Activated CD8-positive, alpha-beta memory T cell treated with anti-CD3 and anti-CD28 coated beads, Interleukin-2, amount 10 ng/mL, durations not matched to agents 7 days and 5 days (primary cell): Measurements from ENCODE around the gene PLAAT1. TPM values are rescaled to one million over a fixed set of nuclear protein-coding genes. Genes with fewer than 3 reads are reported as not detected.

Source experiments
- ATAC-seq: fragments of 150-1000 bp; cut with Tn5 transposase; one replicate; pipeline ENCODE4 v1.10.0; 2021; ENCODE audit warnings: moderate library complexity
- CTCF ChIA-PET: fragments of 350-600 bp; sonication (Branson Sonifier 250); formaldehyde crosslinking; loops from one replicate; lab custom pipeline; 2021; ENCODE audit warnings: antibody characterized with exemption; lab: Charles Lee
- DNase-seq: peaks from one replicate; pipeline ENCODE4 v3.0.0-alpha.2; 2020
- H3K27ac Mint-ChIP-seq: one replicate; pipeline ENCODE4 v1.8.0; 2021; ENCODE audit warnings: mild to moderate bottlenecking, mixed read lengths
- H3K27me3 Mint-ChIP-seq: one replicate; pipeline ENCODE4 v1.8.0; 2021; ENCODE audit warnings: mixed read lengths
- H3K36me3 Mint-ChIP-seq: one replicate; pipeline ENCODE4 v1.8.0; 2021; ENCODE audit warnings: mild to moderate bottlenecking, mixed read lengths
- H3K4me1 Mint-ChIP-seq: one replicate; pipeline ENCODE4 v1.8.0; 2021; ENCODE audit warnings: mixed read lengths
- H3K4me3 Mint-ChIP-seq: one replicate; pipeline ENCODE4 v1.8.0; 2021; ENCODE audit warnings: mild to moderate bottlenecking, moderate library complexity, mixed read lengths
- H3K9me3 Mint-ChIP-seq: one replicate; pipeline ENCODE4 v1.8.0; 2022; ENCODE audit warnings: low read depth, mixed read lengths
- total RNA-seq, 2 experiments: library from RNA; stranded (reverse); gene quantifications; one replicate each; pipeline ENCODE4 v1.2.3, GENCODE V29; 2021

The PLAAT1 gene
- total RNA-seq, 2 experiments from 2014 or later = not detected

DNA sequence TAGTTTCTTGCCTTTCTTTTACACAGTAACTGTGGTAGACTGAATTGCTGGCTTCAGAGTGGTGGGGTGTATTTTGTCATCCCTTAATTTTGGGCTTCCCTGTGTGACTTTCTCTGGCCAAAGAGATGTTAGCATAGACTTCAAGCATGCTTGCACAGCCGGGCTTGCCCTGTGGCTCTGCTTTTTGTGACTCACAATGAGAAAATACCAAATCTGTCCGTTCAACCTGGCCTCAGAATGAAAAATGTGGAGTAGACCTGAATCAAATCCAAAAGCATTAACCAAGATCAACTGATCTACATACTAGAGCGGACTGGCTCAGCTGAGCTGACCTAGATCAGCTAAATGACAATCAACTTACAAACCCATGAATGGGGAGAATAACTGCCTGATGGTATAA, 51.4 kb downstream of the PLAAT1 start:
- H3K27ac Mint-ChIP-seq = no peak overlapping the region
- H3K9me3 Mint-ChIP-seq = no peaks in the 10 kb centered on the region
- H3K4me3 Mint-ChIP-seq = no peak overlapping the region
- ATAC-seq = no peak
- CTCF ChIA-PET = no interaction called here
- peaks cover 11% of the 10 kb centered on the region for H3K4me1 Mint-ChIP-seq
- H3K36me3 Mint-ChIP-seq = no peaks in the 10 kb centered on the region
- H3K27me3 Mint-ChIP-seq = peaks cover 4% of the 10 kb centered on the region
- no peak for DNase-seq

DNA sequence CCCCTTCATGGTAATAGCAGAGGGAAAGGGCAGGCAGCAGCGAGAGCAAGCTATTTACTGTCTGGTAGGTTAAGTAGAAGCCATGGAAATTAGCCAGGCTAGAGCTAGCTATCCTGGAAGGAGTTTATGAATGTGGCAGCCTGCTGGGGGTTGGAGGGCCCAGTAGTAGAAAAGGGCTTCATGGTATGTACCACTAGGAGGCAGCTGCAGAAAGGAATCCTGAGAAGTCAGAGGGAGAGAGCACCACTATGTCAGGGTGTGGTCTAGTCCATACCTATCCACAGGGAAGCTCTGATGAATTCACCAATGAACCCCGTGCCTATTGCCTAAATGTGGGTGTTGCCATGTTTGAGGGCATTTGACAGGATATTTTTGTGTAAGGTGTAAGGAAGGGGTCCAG, 55.0 kb downstream of the PLAAT1 start:
- Mint-ChIP-seq H3K4me1 (peaks cover 14% of the 10 kb centered on the region), H3K27me3 (peaks cover 4% of the 10 kb centered on the region), H3K27ac (no peak overlapping the region), H3K36me3 (no peaks in the 10 kb centered on the region), H3K9me3 (no peaks in the 10 kb centered on the region), H3K4me3 (no peak overlapping the region)
- CTCF ChIA-PET = no interaction called here
- ATAC-seq (no peak), DNase-seq (no peak)

DNA sequence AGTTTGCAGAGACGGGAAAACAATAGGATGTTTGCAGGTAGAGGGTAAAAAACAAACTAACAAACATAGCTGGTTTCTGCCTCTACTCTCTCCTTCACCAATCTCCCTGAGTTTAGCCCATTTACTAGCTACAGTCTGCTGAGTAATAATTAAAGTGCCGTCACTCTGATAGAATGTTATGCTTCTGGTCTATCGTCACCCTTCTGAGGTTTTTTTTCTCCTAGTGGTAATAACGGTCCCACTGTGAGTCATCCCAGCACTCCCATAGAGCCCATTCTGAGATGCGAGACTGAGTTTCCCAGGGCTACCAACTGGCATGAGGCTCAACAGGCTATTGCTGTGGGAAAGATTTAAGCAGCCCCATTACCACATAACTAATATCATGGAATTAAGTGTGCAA, 56.4 kb downstream of the PLAAT1 start:
- DNase-seq (no peak), ATAC-seq (peak; percentile 57)
- H3K4me3 Mint-ChIP-seq = no peak overlapping the region
- H3K27ac Mint-ChIP-seq = no peak overlapping the region
- H3K4me1 Mint-ChIP-seq = peaks cover 14% of the 10 kb centered on the region
- CTCF ChIA-PET = no interaction called here
- no peaks in the 10 kb centered on the region for H3K9me3 Mint-ChIP-seq
- H3K27me3 Mint-ChIP-seq = peaks cover 4% of the 10 kb centered on the region
- no peaks in the 10 kb centered on the region for H3K36me3 Mint-ChIP-seq

DNA sequence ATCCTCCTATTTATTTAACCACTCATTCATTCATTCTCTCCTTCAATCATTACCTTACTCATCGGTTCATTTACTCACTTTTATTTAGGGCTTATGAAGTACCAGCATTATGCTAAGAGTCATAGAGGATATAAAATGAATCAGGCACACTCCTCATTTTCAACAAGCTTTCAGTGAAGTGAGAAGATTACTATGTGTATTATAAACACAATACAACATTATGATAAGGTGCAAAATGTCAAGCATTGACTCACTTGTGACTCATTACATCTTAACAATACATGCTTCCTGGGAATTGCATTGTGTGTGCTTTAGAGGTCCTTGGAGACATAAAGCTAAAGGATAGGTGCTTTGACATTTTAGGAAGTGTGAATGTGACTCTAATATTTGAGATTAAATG, 60.4 kb downstream of the PLAAT1 start:
- no peaks in the 10 kb centered on the region for H3K27me3 Mint-ChIP-seq
- CTCF ChIA-PET = no interaction called here

DNA sequence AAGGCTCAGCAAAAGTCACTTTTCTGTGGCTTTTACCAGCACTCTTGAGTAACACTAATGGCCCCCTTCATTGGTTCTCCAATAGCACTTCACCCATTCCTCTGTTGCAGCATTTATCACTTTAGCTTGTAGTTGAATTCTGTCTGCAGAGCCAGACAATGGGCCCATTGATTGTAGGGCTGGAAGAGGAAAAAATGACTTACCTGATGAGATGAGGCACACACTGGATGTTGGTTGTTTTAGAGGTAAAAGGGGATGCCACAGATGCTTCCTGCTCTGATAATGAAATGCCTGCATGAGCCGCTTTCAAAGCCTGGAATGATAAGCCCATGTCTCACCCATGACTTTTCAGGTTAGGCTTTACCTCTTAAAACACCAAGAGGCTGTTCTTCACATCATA, 64.3 kb downstream of the PLAAT1 start:
- Mint-ChIP-seq H3K9me3 (no peaks in the 10 kb centered on the region), H3K36me3 (no peaks in the 10 kb centered on the region), H3K27ac (no peak overlapping the region), H3K4me3 (no peak overlapping the region), H3K27me3 (no peaks in the 10 kb centered on the region), H3K4me1 (no peaks in the 10 kb centered on the region)
- ATAC-seq (no peak), DNase-seq (no peak)
- CTCF ChIA-PET = no interaction called here

More for the DNA sequence above, 60.4 kb downstream of the PLAAT1 start:
- Mint-ChIP-seq H3K4me3 (no peak overlapping the region), H3K36me3 (no peaks in the 10 kb centered on the region), H3K9me3 (no peaks in the 10 kb centered on the region), H3K4me1 (peaks cover 10% of the 10 kb centered on the region), H3K27ac (no peak overlapping the region)
- ATAC-seq (no peak), DNase-seq (no peak)

DNA sequence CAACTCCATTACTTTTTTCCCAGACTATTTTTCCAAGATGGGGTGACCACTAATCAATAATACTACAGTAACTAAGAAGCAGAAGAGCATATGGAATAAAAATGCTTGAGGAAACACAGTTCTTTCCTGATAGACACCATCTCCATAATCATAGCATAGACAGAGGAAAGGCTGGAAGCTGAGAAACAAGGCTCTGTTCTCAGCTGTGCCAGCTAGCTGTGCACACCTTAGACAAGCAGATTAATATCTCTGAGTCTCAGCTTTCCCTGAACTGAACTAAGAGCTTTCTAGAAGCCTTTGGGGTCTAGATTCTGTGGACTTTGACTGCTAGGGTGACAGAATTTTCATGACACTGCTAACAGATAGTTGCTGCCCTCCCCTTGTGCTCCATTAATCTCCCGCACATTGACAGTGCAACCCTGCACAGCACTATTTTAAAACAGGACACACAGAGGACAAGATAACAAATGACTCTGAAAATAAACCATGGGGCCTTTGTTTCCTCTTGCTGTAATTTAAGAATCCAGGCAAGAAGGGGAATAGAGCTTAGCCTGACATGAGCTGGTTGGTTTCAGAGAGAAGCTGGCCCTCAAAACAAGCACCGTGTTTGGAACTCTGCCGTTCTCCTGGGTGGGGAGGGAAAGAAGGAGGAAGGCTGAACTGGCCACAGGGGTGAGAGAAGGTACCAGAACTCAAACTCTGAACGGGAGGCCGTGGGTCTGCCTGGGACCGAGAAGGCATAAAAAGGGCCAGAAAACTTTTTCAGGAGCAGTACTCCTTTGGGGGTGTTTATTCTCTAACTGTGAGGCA, 70.1 kb downstream of the PLAAT1 start:
- Mint-ChIP-seq H3K36me3 (no peaks in the 10 kb centered on the region), H3K27me3 (no peaks in the 10 kb centered on the region), H3K4me1 (no peaks in the 10 kb centered on the region), H3K27ac (no peak overlapping the region), H3K9me3 (no peaks in the 10 kb centered on the region), H3K4me3 (no peak overlapping the region)
- no peak for ATAC-seq
- CTCF ChIA-PET = no interaction called here
- no peak for DNase-seq

DNA sequence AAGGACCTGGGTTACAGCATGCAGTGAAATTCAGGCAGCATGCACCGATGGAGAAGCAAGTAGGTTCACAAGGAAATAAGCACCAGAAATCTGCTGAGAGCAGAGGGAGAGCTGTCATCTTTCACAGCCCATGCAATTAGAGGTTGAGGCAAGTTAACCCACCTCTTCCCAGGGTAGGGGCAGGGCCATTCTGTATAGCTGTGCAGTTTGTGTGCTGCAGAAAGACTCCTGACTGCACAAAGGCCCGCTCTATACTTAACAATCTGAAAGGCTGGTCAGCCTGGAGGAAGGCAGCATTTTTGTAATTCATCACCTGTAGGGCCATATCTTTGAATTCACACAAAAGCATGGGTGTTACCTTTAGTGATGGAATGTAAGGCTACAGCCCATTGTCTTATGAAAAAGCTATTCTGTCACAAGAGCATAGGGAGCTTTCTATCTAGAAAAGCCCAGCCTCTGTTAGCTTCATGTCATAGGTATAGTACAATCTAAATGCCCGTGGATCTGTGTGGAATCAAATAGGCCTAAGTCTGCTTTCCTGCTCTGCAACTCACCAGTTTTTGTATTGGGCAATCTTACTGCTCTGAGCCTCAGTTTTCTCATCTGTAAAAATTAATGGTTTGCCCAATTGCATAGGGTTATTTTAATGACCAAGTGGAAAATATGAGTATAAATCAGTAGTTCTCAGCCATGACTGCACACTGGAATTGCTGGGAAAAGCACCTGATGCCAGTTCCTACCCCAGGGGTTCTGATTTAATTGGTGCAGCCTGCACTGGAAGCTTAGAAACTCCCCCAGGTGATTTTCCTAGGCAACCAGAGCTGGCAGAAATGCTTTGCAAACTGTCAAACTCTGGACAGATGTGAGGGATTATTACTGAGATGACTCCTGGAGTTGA, 72.3 kb downstream of the PLAAT1 start:
- H3K27ac Mint-ChIP-seq = no peak overlapping the region
- CTCF ChIA-PET = no interaction called here
- no peaks in the 10 kb centered on the region for H3K27me3 Mint-ChIP-seq
- H3K4me1 Mint-ChIP-seq = no peaks in the 10 kb centered on the region
- H3K9me3 Mint-ChIP-seq = no peaks in the 10 kb centered on the region
- ATAC-seq (no peak), DNase-seq (no peak)
- H3K36me3 Mint-ChIP-seq = no peaks in the 10 kb centered on the region
- H3K4me3 Mint-ChIP-seq = no peak overlapping the region

DNA sequence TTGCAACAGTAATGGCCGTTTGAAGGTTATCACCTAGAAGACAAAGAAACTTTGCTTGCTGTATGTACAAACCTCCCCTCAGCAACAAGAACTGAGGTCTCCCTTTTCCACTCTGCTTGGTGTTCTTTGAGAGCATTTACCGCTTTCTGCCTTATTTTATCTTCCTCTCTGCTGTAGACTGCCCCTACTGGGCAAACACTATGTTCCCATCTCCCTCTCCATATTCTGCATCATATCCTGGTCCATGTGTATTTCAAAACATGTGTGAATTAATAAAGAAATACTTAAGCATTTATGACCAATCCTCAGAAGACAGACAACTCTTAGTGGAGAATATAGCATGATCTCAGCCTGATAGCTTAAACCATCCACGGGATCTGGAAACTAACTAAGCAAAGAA, 73.1 kb downstream of the PLAAT1 start:
- Mint-ChIP-seq H3K36me3 (no peaks in the 10 kb centered on the region), H3K27ac (no peak overlapping the region), H3K27me3 (no peaks in the 10 kb centered on the region), H3K4me1 (no peaks in the 10 kb centered on the region), H3K9me3 (no peaks in the 10 kb centered on the region), H3K4me3 (no peak overlapping the region)
- CTCF ChIA-PET = no interaction called here
- ATAC-seq (no peak), DNase-seq (no peak)

DNA sequence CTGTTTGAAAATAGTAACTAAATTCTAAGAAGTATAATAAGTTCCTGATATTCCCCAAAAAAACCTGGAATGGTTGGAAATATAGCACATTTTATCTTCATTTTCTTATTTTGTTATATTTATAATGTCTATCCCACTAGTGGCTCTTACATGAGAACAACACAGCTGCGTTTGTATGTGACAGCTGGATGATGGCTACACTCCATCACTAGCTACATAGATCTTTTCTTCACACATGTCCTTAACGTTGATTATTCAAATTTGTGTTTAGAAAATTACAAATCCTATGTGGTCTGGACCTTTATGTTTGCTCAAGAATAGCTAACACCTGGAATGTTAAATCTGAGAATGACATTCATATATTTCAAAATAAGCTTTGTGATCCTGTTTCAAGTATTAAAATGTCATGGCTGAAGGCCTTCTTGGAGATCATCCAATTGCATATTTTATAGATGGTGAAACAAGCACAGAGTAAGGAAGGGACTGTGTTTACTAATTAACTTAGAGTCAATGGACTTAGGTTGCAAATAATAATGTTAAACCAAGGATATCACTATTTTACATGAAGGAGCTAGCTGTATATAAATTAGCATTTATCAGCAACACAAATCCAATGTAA, 76.8 kb downstream of the PLAAT1 start:
- no peaks in the 10 kb centered on the region for H3K4me1 Mint-ChIP-seq
- H3K27me3 Mint-ChIP-seq = peaks cover 3% of the 10 kb centered on the region
- H3K9me3 Mint-ChIP-seq = no peaks in the 10 kb centered on the region
- CTCF ChIA-PET = no interaction called here
- no peak overlapping the region for H3K4me3 Mint-ChIP-seq
- H3K27ac Mint-ChIP-seq = no peak overlapping the region
- H3K36me3 Mint-ChIP-seq = no peaks in the 10 kb centered on the region
- no peak for DNase-seq
- no peak for ATAC-seq

Other genes starting within 250 kb of the PLAAT1 start
- gene ATP13A5, start 137.5 kb downstream of the PLAAT1 start, total RNA-seq = not detected